Measurements from ENCODE around the gene PCDHGA11. TPM values are rescaled to one million over a fixed set of nuclear protein-coding genes. Genes with fewer than 3 reads are reported as not detected.
"Not testable (repeated sequence)": the region's sequence is repeated elsewhere in the genome, so short reads cannot be mapped to it uniquely, and the experiment has no call there.

The PCDHGA11 gene
- total RNA-seq, 2 experiments from 2014 or later, result 0.10 to 0.17 TPM

- intact Hi-C loops (cut with micrococcal nuclease), result no loop called here
- Mint-ChIP-seq H3K9me3 (peaks cover 23% of the 10 kb centered on the region), H3K27ac (no peak overlapping the region), H3K4me1 (ENCODE audit: low read depth) (peaks cover 6% of the 10 kb centered on the region), H3K36me3 (ENCODE audit: low read depth) (peaks cover 11% of the 10 kb centered on the region), H3K27me3 (ENCODE audit: low read depth) (peaks cover 63% of the 10 kb centered on the region), H3K4me3 (no peak overlapping the region)
- no peak for DNase-seq
- CTCF ChIA-PET, result interaction anchor here (1.0 to 1.9 kb wide), 6 partner anchors 8 to 153 kb away, joined by 3 to 6 read pairs (median 4); partner anchors contain the start of genes PCDHGA10, PCDHGA2 and TAF7
Measured at GRCh38 chr5:141403387-141403786, 17.5 kb upstream of the PCDHGA11 start.

- DNase-seq, result peak; percentile 51
- H3K9me3 Mint-ChIP-seq, result peaks cover 19% of the 10 kb centered on the region
- intact Hi-C loops (cut with micrococcal nuclease), result loop anchor here (5.0 kb wide), 1 partner anchor 36 kb away; the partner anchor contains the start of genes PCDHGA6 and PCDHGB3
- peaks cover 66% of the 10 kb centered on the region for H3K27me3 Mint-ChIP-seq (ENCODE audit: low read depth)
- CTCF ChIA-PET, result interaction anchor here (0.7 to 2.0 kb wide), 6 partner anchors 9 to 156 kb away, joined by 3 to 9 read pairs (median 4); partner anchors contain the start of genes PCDHGA11, PCDHGB7, PCDHGC3 and TAF7
- H3K4me3 Mint-ChIP-seq, result peak within 1 kb of the TSS; percentile 48
- H3K4me1 Mint-ChIP-seq (ENCODE audit: low read depth); H3K27ac Mint-ChIP-seq: not testable (repeated sequence)
- peaks cover 14% of the 10 kb centered on the region for H3K36me3 Mint-ChIP-seq (ENCODE audit: low read depth)
Measured at GRCh38 chr5:141407790-141408505, 12.9 kb upstream of the PCDHGA11 start, which contains the start of gene PCDHGB6. Gene PCDHGB6 (plus strand): TSS chr5:141408021. CDS start chr5:141408203, 182 bp downstream.

DNA sequence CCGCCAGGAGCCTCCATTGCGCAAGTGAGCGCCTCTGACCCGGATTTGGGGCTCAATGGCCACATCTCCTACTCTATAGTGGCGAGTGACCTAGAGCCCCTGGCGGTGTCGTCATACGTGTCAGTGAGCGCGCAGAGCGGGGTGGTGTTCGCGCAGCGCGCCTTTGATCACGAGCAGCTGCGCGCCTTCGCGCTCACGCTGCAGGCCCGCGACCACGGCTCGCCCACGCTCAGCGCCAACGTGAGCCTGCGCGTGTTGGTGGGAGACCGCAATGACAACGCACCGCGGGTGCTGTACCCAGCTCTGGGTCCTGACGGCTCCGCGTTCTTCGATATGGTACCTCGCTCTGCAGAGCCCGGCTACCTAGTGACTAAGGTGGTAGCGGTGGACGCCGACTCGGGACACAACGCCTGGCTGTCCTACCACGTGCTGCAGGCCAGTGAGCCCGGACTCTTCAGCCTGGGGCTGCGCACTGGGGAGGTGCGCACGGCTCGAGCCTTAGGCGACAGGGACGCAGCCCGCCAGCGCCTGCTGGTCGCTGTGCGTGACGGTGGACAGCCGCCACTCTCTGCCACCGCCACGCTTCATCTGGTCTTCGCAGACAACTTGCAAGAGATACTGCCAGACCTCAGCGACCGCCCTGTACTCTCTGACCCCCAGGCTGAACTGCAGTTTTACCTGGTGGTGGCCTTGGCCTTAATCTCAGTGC is 11.1 kb upstream of the PCDHGA11 start:
- Mint-ChIP-seq H3K27me3 (ENCODE audit: low read depth) (peaks cover 69% of the 10 kb centered on the region), H3K27ac (no peak overlapping the region), H3K4me1 (ENCODE audit: low read depth) (peaks cover 14% of the 10 kb centered on the region), H3K36me3 (ENCODE audit: low read depth) (peaks cover 17% of the 10 kb centered on the region), H3K9me3 (peaks cover 17% of the 10 kb centered on the region), H3K4me3 (no peak overlapping the region)
- DNase-seq, result no peak
- CTCF ChIA-PET, result interaction anchor here (0.5 kb wide), 1 partner anchor 12 kb away, joined by 3 read pairs; the partner anchor contains the start of gene PCDHGB5
- intact Hi-C loops (cut with micrococcal nuclease), result loop anchor here (5.0 to 10.0 kb wide), 3 partner anchors 37 to 465 kb away; partner anchors contain the start of genes DIAPH1, PCDH1, PCDHGA6 and PCDHGB3

GRCh38 chr5:141411575-141411974 is 9.3 kb upstream of the PCDHGA11 start:
- intact Hi-C loops (cut with micrococcal nuclease), result loop anchor here (5.0 to 10.0 kb wide), 2 partner anchors 206 to 463 kb away; partner anchors contain the start of genes DIAPH1 and PCDH1
- H3K27ac Mint-ChIP-seq, result no peak overlapping the region
- H3K4me3 Mint-ChIP-seq, result no peak overlapping the region
- CTCF ChIA-PET, result interaction anchor here (0.6 to 2.7 kb wide), 6 partner anchors 8 to 101 kb away, joined by 3 to 14 read pairs (median 4); partner anchors contain the start of gene PCDHGA11
- H3K9me3 Mint-ChIP-seq, result peaks cover 17% of the 10 kb centered on the region
- DNase-seq, result no peak
- H3K36me3 Mint-ChIP-seq (ENCODE audit: low read depth), result peaks cover 23% of the 10 kb centered on the region
- peaks cover 14% of the 10 kb centered on the region for H3K4me1 Mint-ChIP-seq (ENCODE audit: low read depth)
- peaks cover 68% of the 10 kb centered on the region for H3K27me3 Mint-ChIP-seq (ENCODE audit: low read depth)

DNA sequence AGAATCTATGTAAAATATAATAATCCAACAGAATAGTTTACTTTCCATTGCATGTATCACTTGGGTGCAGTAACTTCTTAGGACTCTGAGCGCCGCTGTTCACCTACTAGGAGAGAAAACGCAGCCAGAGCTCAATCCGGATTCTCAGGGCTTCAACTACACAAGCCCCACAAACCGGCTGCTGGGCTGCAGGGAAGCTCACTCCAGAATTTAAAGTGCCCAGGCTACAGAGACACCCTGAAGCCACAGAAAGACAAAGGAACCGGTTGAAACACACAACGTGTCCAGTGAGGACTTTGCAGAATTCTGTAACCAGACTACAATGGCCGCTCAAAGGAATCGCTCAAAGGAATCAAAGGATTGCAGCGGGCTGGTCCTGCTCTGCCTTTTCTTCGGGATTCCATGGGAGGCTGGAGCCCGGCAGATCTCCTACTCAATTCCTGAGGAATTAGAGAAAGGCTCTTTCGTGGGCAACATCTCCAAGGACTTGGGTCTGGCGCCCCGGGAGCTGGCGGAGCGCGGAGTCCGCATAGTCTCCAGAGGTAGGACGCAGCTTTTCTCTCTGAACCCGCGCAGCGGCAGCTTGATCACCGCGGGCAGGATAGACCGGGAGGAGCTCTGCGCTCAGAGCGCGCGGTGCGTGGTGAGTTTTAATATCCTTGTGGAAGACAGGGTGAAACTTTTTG is 7.9 kb upstream of the PCDHGA11 start, which contains the start of gene PCDHGA10:
Gene PCDHGA10, plus strand, starts transcription at position 134 of the 686 bp plus-strand sequence. Its CDS starts 189 bp downstream, at position 323.
- Mint-ChIP-seq H3K9me3 (peaks cover 20% of the 10 kb centered on the region), H3K36me3 (ENCODE audit: low read depth) (peaks cover 25% of the 10 kb centered on the region), H3K27ac (no peak within 1 kb of the TSS), H3K4me3 (peak within 1 kb of the TSS; percentile 78), H3K4me1 (ENCODE audit: low read depth) (peaks cover 16% of the 10 kb centered on the region), H3K27me3 (ENCODE audit: low read depth) (peaks cover 69% of the 10 kb centered on the region)
- CTCF ChIA-PET, result interaction anchor here (0.6 to 7.2 kb wide), 30 partner anchors 8 to 191 kb away, joined by 3 to 45 read pairs (median 4); partner anchors contain the start of genes PCDHGA11, PCDHGA12, PCDHGA5 and PCDHGA9
- intact Hi-C loops (cut with micrococcal nuclease), result loop anchor here (1.0 to 10.0 kb wide), 6 partner anchors 92 to 462 kb away; partner anchors contain the start of genes DIAPH1, PCDH1 and TAF7
- peak; percentile 73 for DNase-seq

- peaks cover 69% of the 10 kb centered on the region for H3K27me3 Mint-ChIP-seq (ENCODE audit: low read depth)
- H3K4me3 Mint-ChIP-seq, result peak overlapping the region; percentile 78
- peaks cover 22% of the 10 kb centered on the region for H3K9me3 Mint-ChIP-seq
- peaks cover 16% of the 10 kb centered on the region for H3K4me1 Mint-ChIP-seq (ENCODE audit: low read depth)
- peaks cover 30% of the 10 kb centered on the region for H3K36me3 Mint-ChIP-seq (ENCODE audit: low read depth)
- intact Hi-C loops (cut with micrococcal nuclease), result loop anchor here (1.0 to 10.0 kb wide), 5 partner anchors 93 to 461 kb away; partner anchors contain the start of genes DIAPH1, PCDH1 and TAF7
- no peak for DNase-seq
- no peak overlapping the region for H3K27ac Mint-ChIP-seq
- CTCF ChIA-PET, result interaction anchor here (0.6 to 7.2 kb wide), 26 partner anchors 8 to 153 kb away, joined by 3 to 45 read pairs (median 5); partner anchors contain the start of genes PCDHGA11, PCDHGA12, PCDHGA5 and PCDHGA9
Measured at GRCh38 chr5:141413540-141414069, 7.2 kb upstream of the PCDHGA11 start.

DNA sequence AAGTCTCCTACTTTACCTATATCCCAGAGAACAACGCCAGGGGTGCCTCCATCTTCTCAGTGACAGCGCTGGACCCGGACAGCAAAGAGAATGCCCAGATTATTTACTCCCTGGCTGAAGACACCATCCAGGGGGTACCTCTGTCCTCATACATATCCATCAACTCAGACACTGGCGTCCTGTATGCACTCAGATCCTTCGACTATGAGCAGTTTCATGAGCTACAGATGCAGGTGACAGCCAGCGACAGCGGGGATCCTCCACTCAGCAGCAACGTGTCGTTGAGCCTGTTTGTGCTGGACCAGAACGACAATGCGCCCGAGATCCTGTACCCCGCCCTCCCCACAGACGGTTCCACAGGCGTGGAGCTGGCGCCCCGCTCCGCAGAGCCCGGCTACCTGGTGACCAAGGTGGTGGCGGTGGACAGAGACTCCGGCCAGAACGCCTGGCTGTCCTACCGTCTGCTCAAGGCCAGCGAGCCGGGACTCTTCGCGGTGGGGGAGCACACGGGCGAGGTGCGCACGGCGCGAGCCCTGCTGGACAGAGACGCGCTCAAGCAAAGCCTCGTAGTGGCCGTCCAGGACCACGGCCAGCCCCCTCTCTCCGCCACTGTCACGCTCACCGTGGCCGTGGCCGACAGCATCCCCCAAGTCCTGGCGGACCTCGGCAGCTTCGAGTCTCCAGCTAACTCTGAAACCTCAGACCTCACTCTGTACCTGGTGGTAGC is 6.1 kb upstream of the PCDHGA11 start:
- Mint-ChIP-seq H3K27me3 (ENCODE audit: low read depth) (peaks cover 70% of the 10 kb centered on the region), H3K27ac (peak overlapping the region; percentile 9), H3K36me3 (ENCODE audit: low read depth) (peaks cover 27% of the 10 kb centered on the region), H3K9me3 (peaks cover 21% of the 10 kb centered on the region), H3K4me1 (ENCODE audit: low read depth) (peaks cover 16% of the 10 kb centered on the region)
- not testable (repeated sequence) for DNase-seq, H3K4me3 Mint-ChIP-seq
- CTCF ChIA-PET, result interaction anchor here (0.8 to 7.2 kb wide), 7 partner anchors 16 to 149 kb away, joined by 3 to 45 read pairs (median 5); partner anchors contain the start of gene PCDHGA12
- intact Hi-C loops (cut with micrococcal nuclease), result loop anchor here (5.0 to 10.0 kb wide), 2 partner anchors 203 to 460 kb away; partner anchors contain the start of genes DIAPH1 and PCDH1

- not testable (repeated sequence) for H3K4me3 Mint-ChIP-seq, DNase-seq, H3K27ac Mint-ChIP-seq
- intact Hi-C loops (cut with micrococcal nuclease), result loop anchor here (10.0 kb wide), 1 partner anchor 460 kb away; the partner anchor contains the start of gene PCDH1
- peaks cover 29% of the 10 kb centered on the region for H3K36me3 Mint-ChIP-seq (ENCODE audit: low read depth)
- H3K9me3 Mint-ChIP-seq, result peaks cover 22% of the 10 kb centered on the region
- peaks cover 16% of the 10 kb centered on the region for H3K4me1 Mint-ChIP-seq (ENCODE audit: low read depth)
- H3K27me3 Mint-ChIP-seq (ENCODE audit: low read depth), result peaks cover 68% of the 10 kb centered on the region
- CTCF ChIA-PET, result interaction anchor here (0.7 to 7.2 kb wide), 3 partner anchors 15 to 152 kb away, joined by 3 to 45 read pairs (median 4); partner anchors contain the start of gene PCDHGA12
Measured at GRCh38 chr5:141415275-141415618, 5.6 kb upstream of the PCDHGA11 start.

GRCh38 chr5:141417494-141418172 is 3.2 kb upstream of the PCDHGA11 start, which contains the start of gene PCDHGB7:
Gene PCDHGB7 (plus strand): TSS chr5:141417677. CDS start chr5:141417860, 183 bp downstream.
- intact Hi-C loops (cut with micrococcal nuclease), result loop anchor here (1.0 to 10.0 kb wide), 3 partner anchors 13 to 457 kb away; partner anchors contain the start of genes PCDH1 and PCDHGA12
- Mint-ChIP-seq H3K36me3 (ENCODE audit: low read depth) (peaks cover 33% of the 10 kb centered on the region), H3K4me3 (peak within 1 kb of the TSS; percentile 67), H3K4me1 (ENCODE audit: low read depth) (peaks cover 16% of the 10 kb centered on the region), H3K27me3 (ENCODE audit: low read depth) (peaks cover 78% of the 10 kb centered on the region), H3K9me3 (peaks cover 28% of the 10 kb centered on the region)
- not testable (repeated sequence) for H3K27ac Mint-ChIP-seq
- DNase-seq, result peak; percentile 75
- CTCF ChIA-PET, result interaction anchor here (0.9 to 7.2 kb wide), 5 partner anchors 9 to 149 kb away, joined by 3 to 45 read pairs (median 7); partner anchors contain the start of gene PCDHGB6
